ENCODE results near the gene PHACTR3. TPM values are rescaled to one million over a fixed set of nuclear protein-coding genes. Genes with fewer than 3 reads are reported as not detected.

PHACTR3 gene
- total RNA-seq, 1 experiment from 2014 or later: 0.10 TPM

- Histone ChIP-seq H3K36me3 (ENCODE audit: control insufficient read depth, insufficient read depth, low read length) (no peaks in the 10 kb centered on the region), H3K4me1 (ENCODE audit: control insufficient read depth, insufficient read depth, low read length) (no peaks in the 10 kb centered on the region), H3K4me3 (ENCODE audit: low read depth in 2 of 2, low read length in 2 of 2) (no peak overlapping the region), H3K27me3 (ENCODE audit: control insufficient read depth, insufficient read depth, low read length) (no peaks in the 10 kb centered on the region), H3K9me3 (ENCODE audit: control insufficient read depth, insufficient read depth, low read depth, low read length) (no peaks in the 10 kb centered on the region), H3K27ac (ENCODE audit: low read length) (no peak overlapping the region)
- no peak for DNase-seq (ENCODE audit: low read depth, low spot score)
- TF ChIP-seq POLR2AphosphoS5 (IDR thresholded peaks at IDR 0.05; ENCODE audit: low read depth, low read length) (no peak), SIN3A (IDR thresholded peaks at IDR 0.05; ENCODE audit: borderline replicate concordance, insufficient read depth, low read depth, low read length) (no peak), CTCF (IDR thresholded peaks at IDR 0.05) (no peak), TCF7L2 (IDR thresholded peaks at IDR 0.05; ENCODE audit: low read depth, low read length) (no peak), REST (IDR thresholded peaks at IDR 0.05; ENCODE audit: insufficient read depth in 1 of 2, low read depth in 2 of 2, low read length in 1 of 2) (no peak)
- intact Hi-C loops (cut with micrococcal nuclease; ENCODE audit: unreplicated experiment): no loop called here
- in situ Hi-C loops (cut with HindIII; ENCODE audit: low pct_unique_long_range_greater_than_20kb, low sequenced_read_pairs): no loop called here
- CTCF ChIA-PET: interaction anchor here (0.7 kb wide), 1 partner anchor 134 kb away, joined by 3 read pairs; no protein-coding TSS in a partner anchor
- no TSS peak for BruUV-seq (replicated peaks)
- POLR2A ChIA-PET: no interaction called here
- no peak for ATAC-seq
Observed at GRCh38 chr20:59780494-59781185, 176.3 kb downstream of the PHACTR3 start.

- Histone ChIP-seq H3K36me3 (ENCODE audit: control insufficient read depth, insufficient read depth, low read length) (no peaks in the 10 kb centered on the region), H3K9me3 (ENCODE audit: control insufficient read depth, insufficient read depth, low read depth, low read length) (no peaks in the 10 kb centered on the region), H3K4me1 (ENCODE audit: control insufficient read depth, insufficient read depth, low read length) (no peaks in the 10 kb centered on the region), H3K27me3 (ENCODE audit: control insufficient read depth, insufficient read depth, low read length) (no peaks in the 10 kb centered on the region), H3K27ac (ENCODE audit: low read length) (no peak overlapping the region), H3K4me3 (ENCODE audit: low read depth in 2 of 2, low read length in 2 of 2) (no peak overlapping the region)
- BruUV-seq (replicated peaks): no TSS peak
- POLR2A ChIA-PET: no interaction called here
- DNase-seq (ENCODE audit: low read depth, low spot score): no peak
- TF ChIP-seq TCF7L2 (IDR thresholded peaks at IDR 0.05; ENCODE audit: low read depth, low read length): no peak
- no peak for TF ChIP-seq REST (IDR thresholded peaks at IDR 0.05; ENCODE audit: insufficient read depth in 1 of 2, low read depth in 2 of 2, low read length in 1 of 2)
- no peak for TF ChIP-seq SIN3A (IDR thresholded peaks at IDR 0.05; ENCODE audit: borderline replicate concordance, insufficient read depth, low read depth, low read length)
- TF ChIP-seq CTCF (IDR thresholded peaks at IDR 0.05): no peak
- no peak for TF ChIP-seq POLR2AphosphoS5 (IDR thresholded peaks at IDR 0.05; ENCODE audit: low read depth, low read length)
- in situ Hi-C loops (cut with HindIII; ENCODE audit: low pct_unique_long_range_greater_than_20kb, low sequenced_read_pairs) (no loop called here), intact Hi-C loops (cut with micrococcal nuclease; ENCODE audit: unreplicated experiment) (no loop called here)
- ATAC-seq: no peak
- CTCF ChIA-PET: interaction anchor here (0.7 to 1.4 kb wide), 2 partner anchors 69 to 134 kb away, joined by 3 to 5 read pairs; no protein-coding TSS in a partner anchor
Observed at GRCh38 chr20:59781226-59781625, 176.9 kb downstream of the PHACTR3 start.
